HEK293 (cell line): ENCODE results near the gene KCNQ2.

Source experiments
- GLI2 ChIP-seq: fragments of 450-650 bp; formaldehyde crosslinking; IDR thresholded peaks from 2 replicates; pipeline ENCODE4; 2017; ENCODE audit warnings: missing biosample characterization, missing genetic modification characterization, low read depth, borderline replicate concordance
- KLF10 ChIP-seq: fragments of 450-650 bp; IDR thresholded peaks from 2 replicates; pipeline ENCODE4 v1.5.1; 2018; ENCODE audit warnings: missing biosample characterization, mild to moderate bottlenecking, missing genetic modification characterization
- KLF17 ChIP-seq: fragments of 450-650 bp; formaldehyde crosslinking; IDR thresholded peaks from 2 replicates; pipeline ENCODE4 v1.5.1; 2016; ENCODE audit warnings: missing biosample characterization, missing genetic modification characterization
- KLF7 ChIP-seq: fragments of 450-650 bp; formaldehyde crosslinking; IDR thresholded peaks from 2 replicates; pipeline ENCODE4 v1.5.1; 2016; ENCODE audit warnings: missing biosample characterization, missing genetic modification characterization, borderline replicate concordance
- MEIS1 ChIP-seq: sonication (generic); formaldehyde crosslinking; IDR thresholded peaks from 2 replicates; pipeline ENCODE4 v1.8.1; 2022; ENCODE audit warnings: missing genetic modification reagents, mild to moderate bottlenecking, borderline replicate concordance
- PRDM2 ChIP-seq: fragments of 450-650 bp; formaldehyde crosslinking; IDR thresholded peaks from 2 replicates; pipeline ENCODE4 v1.5.1; 2016; ENCODE audit warnings: missing biosample characterization, missing genetic modification characterization, borderline replicate concordance
- SALL2 ChIP-seq: fragments of 450-650 bp; formaldehyde crosslinking; IDR thresholded peaks from 2 replicates; pipeline ENCODE4 v1.5.0; 2017; ENCODE audit warnings: missing biosample characterization, mild to moderate bottlenecking, missing genetic modification characterization, borderline replicate concordance
- SCRT1 ChIP-seq: fragments of 450-650 bp; formaldehyde crosslinking; IDR thresholded peaks from 2 replicates; pipeline ENCODE4 v1.5.1; 2016; ENCODE audit warnings: missing biosample characterization, missing genetic modification characterization, borderline replicate concordance
- SP3 ChIP-seq: fragments of 450-650 bp; formaldehyde crosslinking; IDR thresholded peaks from 2 replicates; pipeline ENCODE4 v1.5.1; 2016; ENCODE audit warnings: missing biosample characterization, missing genetic modification characterization
- ZBTB21 ChIP-seq: fragments of 450-650 bp; formaldehyde crosslinking; IDR thresholded peaks from 2 replicates; pipeline ENCODE4 v1.5.1; 2017; ENCODE audit warnings: missing biosample characterization, missing genetic modification characterization
- ZNF10 ChIP-seq: fragments of 450-650 bp; formaldehyde crosslinking; IDR thresholded peaks from 2 replicates; pipeline ENCODE4 v1.5.1; 2017; ENCODE audit warnings: missing biosample characterization, missing genetic modification characterization
- ZNF112 ChIP-seq: fragments of 450-650 bp; formaldehyde crosslinking; IDR thresholded peaks from 2 replicates; pipeline ENCODE4 v1.5.0; 2017; ENCODE audit warnings: missing biosample characterization, missing genetic modification characterization
- ZNF114 ChIP-seq: fragments of 450-650 bp; formaldehyde crosslinking; IDR thresholded peaks from 2 replicates; pipeline ENCODE4 v1.5.0; 2017; ENCODE audit warnings: missing biosample characterization, missing genetic modification characterization
- ZNF146 ChIP-seq: fragments of 450-650 bp; formaldehyde crosslinking; IDR thresholded peaks from 2 replicates; pipeline ENCODE4 v1.5.1; 2016; ENCODE audit warnings: missing biosample characterization, missing genetic modification characterization
- ZNF157 ChIP-seq: fragments of 450-650 bp; formaldehyde crosslinking; IDR thresholded peaks from 2 replicates; pipeline ENCODE4 v1.5.1; 2016; ENCODE audit warnings: missing biosample characterization, missing genetic modification characterization
- ZNF341 ChIP-seq: fragments of 450-650 bp; formaldehyde crosslinking; IDR thresholded peaks from 2 replicates; pipeline ENCODE4; 2016; ENCODE audit warnings: low read depth, missing biosample characterization, missing genetic modification characterization
- ZNF362 ChIP-seq: fragments of 450-650 bp; formaldehyde crosslinking; IDR thresholded peaks from 2 replicates; pipeline ENCODE4 v1.5.1; 2016; ENCODE audit warnings: missing biosample characterization, missing genetic modification characterization
- ZNF48 ChIP-seq: fragments of 450-650 bp; formaldehyde crosslinking; IDR thresholded peaks from 2 replicates; pipeline ENCODE4 v1.5.1; 2016; ENCODE audit warnings: missing biosample characterization, missing genetic modification characterization
- ZNF518A ChIP-seq: fragments of 450-650 bp; formaldehyde crosslinking; conservative IDR thresholded peaks from 2 replicates; pipeline ENCODE4 v1.5.1; 2016; ENCODE audit warnings: low read depth, missing biosample characterization, missing genetic modification characterization
- ZNF530 ChIP-seq: fragments of 450-650 bp; formaldehyde crosslinking; IDR thresholded peaks from 2 replicates; pipeline ENCODE4 v1.5.1; 2016; ENCODE audit warnings: low read depth, missing biosample characterization, missing genetic modification characterization
- ZNF549 ChIP-seq: fragments of 450-650 bp; IDR thresholded peaks from 2 replicates; pipeline ENCODE4 v1.5.1; 2018; ENCODE audit warnings: missing biosample characterization, missing genetic modification characterization, mild to moderate bottlenecking, inconsistent platforms, moderate library complexity
- ZNF555 ChIP-seq: fragments of 450-650 bp; formaldehyde crosslinking; conservative IDR thresholded peaks from 2 replicates; pipeline ENCODE4 v1.5.1; 2017; ENCODE audit warnings: missing biosample characterization, mild to moderate bottlenecking, missing genetic modification characterization, inconsistent platforms
- ZNF561 ChIP-seq: fragments of 450-650 bp; IDR thresholded peaks from 2 replicates; pipeline ENCODE4 v1.5.1; 2018; ENCODE audit warnings: missing biosample characterization, missing genetic modification characterization, borderline replicate concordance
- ZNF610 ChIP-seq: fragments of 450-650 bp; formaldehyde crosslinking; IDR thresholded peaks from 2 replicates; pipeline ENCODE4 v1.5.1; 2016; ENCODE audit warnings: missing biosample characterization, missing genetic modification characterization, borderline replicate concordance
- ZNF670 ChIP-seq: fragments of 450-650 bp; formaldehyde crosslinking; IDR thresholded peaks from 2 replicates; pipeline ENCODE4 v1.5.1; 2016; ENCODE audit warnings: missing biosample characterization, missing genetic modification characterization, low read depth
- ZNF768 ChIP-seq: fragments of 450-650 bp; formaldehyde crosslinking; IDR thresholded peaks from 2 replicates; pipeline ENCODE4 v1.5.1; 2018; ENCODE audit warnings: missing biosample characterization, mild to moderate bottlenecking, missing genetic modification characterization
- ZNF785 ChIP-seq: fragments of 450-650 bp; formaldehyde crosslinking; IDR thresholded peaks from 2 replicates; pipeline ENCODE4 v1.5.1; 2016; ENCODE audit warnings: missing biosample characterization, missing genetic modification characterization

Gene KCNQ2

GRCh38 chr20:63501818-63502670, 29.6 kb upstream of the KCNQ2 start (continued):
- no peak for TF ChIP-seq ZNF518A (tag by site-specific recombination)
- TF ChIP-seq ZNF785 (tag by site-specific recombination): no peak
- TF ChIP-seq ZNF530: no peak
- no peak for TF ChIP-seq ZNF561 (tag by site-specific recombination)
- TF ChIP-seq SCRT1: peak; percentile 81; the same call in 1 of the 2 replicates
- TF ChIP-seq SALL2 (tag by site-specific recombination): no peak
- TF ChIP-seq ZNF112 (tag by site-specific recombination): no peak
- TF ChIP-seq PRDM2: no peak
- no peak; the same call in 1 of the 2 replicates for TF ChIP-seq ZNF341 (tag by site-specific recombination)
- TF ChIP-seq ZNF362: no peak
- TF ChIP-seq ZNF157 (tag by site-specific recombination): no peak
- no peak for TF ChIP-seq GLI2 (tag by site-specific recombination)
- no peak; the same call in 1 of the 2 replicates for TF ChIP-seq KLF17
- TF ChIP-seq MEIS1 (CRISPR knock-in tag): no peak
- peak; percentile 75 for TF ChIP-seq ZBTB21
- no peak for TF ChIP-seq ZNF670 (tag by site-specific recombination)
- TF ChIP-seq ZNF48: no peak
- no peak for TF ChIP-seq KLF10
- TF ChIP-seq SP3 (tag by site-specific recombination): peak; percentile 59
- TF ChIP-seq ZNF555 (tag by site-specific recombination): no peak
- no peak for TF ChIP-seq ZNF610 (tag by site-specific recombination)
- TF ChIP-seq ZNF114 (tag by site-specific recombination): no peak
- no peak for TF ChIP-seq ZNF549 (tag by site-specific recombination)
- no peak; the same call in 1 of the 2 replicates for TF ChIP-seq ZNF768
- no peak for TF ChIP-seq ZNF10 (tag by site-specific recombination)
- no peak for TF ChIP-seq ZNF146 (tag by site-specific recombination)
- no peak for TF ChIP-seq KLF7 (tag by site-specific recombination)
